Stimulated activated CD8-positive, alpha-beta memory T cell treated with anti-CD3 and anti-CD28 coated beads, Interleukin-12 subunit alpha, Interleukin-12 subunit beta, amount 100 ng/mL, for 1 hour (primary cell): Measurements from ENCODE around the gene ZMYM4.

Source experiments
- DNase-seq: peaks from one replicate; pipeline ENCODE4 v3.0.0-alpha.2; 2020; ENCODE audit warnings: low read depth

The ZMYM4 gene

DNA sequence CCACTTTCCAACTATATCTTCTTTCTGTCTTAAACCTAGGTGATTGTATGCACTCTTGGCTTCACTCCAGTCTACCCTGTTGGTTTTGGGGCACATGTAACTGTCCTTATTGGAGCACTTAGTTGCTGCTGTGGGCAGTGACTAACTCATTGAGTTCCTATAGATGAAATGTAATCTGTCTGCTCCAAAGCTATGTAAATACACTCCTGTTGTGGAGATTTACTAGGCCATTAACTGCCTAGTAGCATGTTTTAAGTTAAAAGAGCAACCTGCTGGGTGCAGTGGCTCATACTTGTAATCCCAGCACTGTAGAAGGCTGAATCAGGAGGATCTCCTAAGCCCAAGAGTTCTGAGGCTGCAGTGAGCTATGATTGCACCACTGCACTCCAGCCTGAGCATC is 137.6 kb downstream of the ZMYM4 start:
- no peak for DNase-seq

DNA sequence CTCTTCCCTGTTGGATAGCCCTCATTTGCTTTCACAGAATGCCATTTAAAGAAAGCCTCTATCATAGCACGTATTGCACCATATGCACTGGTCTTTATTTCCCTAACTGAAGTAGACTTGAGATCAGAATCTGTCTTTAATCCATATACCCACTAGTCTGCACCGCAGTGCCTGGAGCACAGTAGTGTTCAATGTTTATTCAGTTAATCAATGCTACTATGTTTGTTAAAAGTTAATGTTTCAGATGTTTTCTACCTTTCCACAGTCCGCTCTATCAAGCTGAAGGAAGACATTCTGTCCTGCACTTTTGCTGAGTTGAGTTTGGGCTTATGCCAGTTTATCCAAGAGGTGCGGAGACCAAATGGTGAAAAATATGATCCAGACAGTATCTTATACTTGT is 139.2 kb downstream of the ZMYM4 start:
- DNase-seq, result no peak

DNA sequence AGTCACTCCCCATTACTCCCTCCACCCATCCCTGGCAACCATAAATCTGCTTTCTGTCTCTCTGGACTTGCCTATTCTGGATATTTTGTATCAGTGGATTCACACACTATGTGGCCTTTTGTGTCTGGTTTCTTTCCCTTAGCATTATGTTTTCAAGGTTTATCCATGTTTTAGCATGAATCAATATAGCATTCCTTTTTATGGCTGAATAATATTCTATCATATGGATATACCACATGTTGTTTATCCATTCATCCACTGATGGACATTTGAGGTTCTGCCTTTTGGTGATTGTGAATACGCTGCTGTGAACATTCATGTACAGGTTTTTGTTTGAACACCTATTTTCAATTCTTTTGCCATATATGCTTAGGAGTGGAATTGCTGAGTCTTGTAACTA is 140.4 kb downstream of the ZMYM4 start:
- DNase-seq, result no peak

DNA sequence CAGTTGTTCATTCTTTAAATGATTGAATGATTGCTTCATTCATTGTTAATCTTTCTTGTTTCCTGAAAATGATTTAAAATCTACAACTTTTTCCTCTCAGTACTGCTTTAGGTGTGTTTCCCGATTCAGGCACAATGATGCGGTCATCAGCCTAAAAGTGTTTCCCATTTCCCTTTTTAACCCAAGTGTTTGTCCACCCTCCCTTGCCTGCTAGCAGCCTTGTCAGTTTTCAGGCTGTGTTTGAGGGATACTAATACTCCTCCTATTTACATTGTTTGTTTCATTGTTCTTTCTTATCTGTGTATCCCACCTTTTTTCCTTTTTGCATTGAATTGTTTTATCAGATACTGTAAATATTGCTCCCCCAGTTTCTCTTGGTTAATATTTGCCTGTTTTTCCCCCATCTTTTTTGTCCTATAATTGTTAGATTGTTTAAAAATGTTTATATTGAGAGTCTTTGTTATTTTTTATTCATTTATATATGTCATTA is 157.6 kb downstream of the ZMYM4 start:
- no peak for DNase-seq

DNA sequence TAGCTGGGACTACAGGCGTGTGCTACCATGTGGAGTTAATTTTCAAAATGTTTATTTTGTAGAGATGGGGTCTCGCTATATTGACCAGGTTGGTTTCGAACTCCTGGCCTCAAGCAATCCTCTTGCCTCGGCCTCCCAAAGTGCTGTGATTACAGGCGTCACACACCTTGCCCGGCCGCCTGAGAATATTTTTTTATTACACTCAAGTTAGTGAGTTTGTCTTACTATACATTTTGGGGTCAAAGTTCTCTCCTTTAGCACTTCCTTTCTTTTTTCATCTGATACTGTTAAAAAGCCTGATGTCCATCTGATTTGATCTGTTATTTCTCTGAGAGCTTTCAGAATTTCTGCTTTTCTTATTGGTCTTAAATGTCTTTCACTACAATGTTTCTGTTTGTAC is 159.9 kb downstream of the ZMYM4 start:
- no peak for DNase-seq

- DNase-seq, result no peak
Observed at GRCh38 chr1:35430762-35431161, 162.3 kb downstream of the ZMYM4 start.

GRCh38 chr1:35431173-35431599 is 162.7 kb downstream of the ZMYM4 start:
- DNase-seq, result no peak

- DNase-seq, result no peak
Observed at GRCh38 chr1:35432231-35432630, 163.7 kb downstream of the ZMYM4 start.

- DNase-seq, result no peak
Observed at GRCh38 chr1:35433714-35434113, 165.2 kb downstream of the ZMYM4 start.

GRCh38 chr1:35434703-35435102 is 166.2 kb downstream of the ZMYM4 start:
- no peak for DNase-seq

- no peak for DNase-seq
Observed at GRCh38 chr1:35436078-35436477, 167.6 kb downstream of the ZMYM4 start.

DNA sequence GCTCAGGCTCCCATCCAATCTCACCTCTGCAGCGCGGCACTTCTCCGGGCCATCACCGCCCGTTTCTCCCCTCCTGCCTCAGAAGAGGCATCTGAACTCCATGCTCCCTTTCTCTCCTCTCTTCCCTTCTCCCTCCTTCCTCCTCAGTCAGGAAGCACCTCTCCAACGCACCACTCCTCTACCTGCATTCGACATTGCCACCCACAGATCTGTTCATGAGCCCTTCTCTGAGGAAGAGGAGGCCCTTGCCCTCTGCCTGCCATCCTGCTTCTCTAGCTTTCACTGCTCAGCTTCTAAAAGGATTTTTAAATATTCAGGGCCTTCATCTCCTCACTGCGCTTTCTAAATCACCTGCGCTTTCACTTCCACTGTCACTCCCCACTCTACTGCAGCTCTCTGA is 168.7 kb downstream of the ZMYM4 start:
- DNase-seq, result no peak

DNA sequence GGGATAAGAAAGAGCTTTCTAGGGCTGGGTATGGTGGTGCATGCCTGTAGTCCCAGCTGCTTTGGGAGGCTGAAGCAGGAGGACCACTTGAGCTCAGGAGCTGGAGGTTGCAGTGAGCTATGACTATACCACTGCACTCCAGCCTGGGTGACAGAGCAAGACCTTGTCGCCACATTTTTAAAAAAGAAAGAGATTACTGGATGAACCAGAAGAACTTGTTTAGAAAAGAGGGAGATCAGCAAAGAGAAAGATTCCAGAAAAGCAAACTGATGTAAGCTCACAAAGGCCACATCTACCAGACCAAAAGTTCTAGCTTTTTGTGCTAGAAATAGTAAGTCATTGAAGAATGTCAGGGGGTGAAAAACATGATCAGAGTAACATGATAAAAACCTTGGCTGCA is 171.1 kb downstream of the ZMYM4 start:
- no peak for DNase-seq

GRCh38 chr1:35441926-35442579 is 173.5 kb downstream of the ZMYM4 start:
- DNase-seq, result no peak

- no peak for DNase-seq
Observed at GRCh38 chr1:35442734-35443133, 174.2 kb downstream of the ZMYM4 start.

DNA sequence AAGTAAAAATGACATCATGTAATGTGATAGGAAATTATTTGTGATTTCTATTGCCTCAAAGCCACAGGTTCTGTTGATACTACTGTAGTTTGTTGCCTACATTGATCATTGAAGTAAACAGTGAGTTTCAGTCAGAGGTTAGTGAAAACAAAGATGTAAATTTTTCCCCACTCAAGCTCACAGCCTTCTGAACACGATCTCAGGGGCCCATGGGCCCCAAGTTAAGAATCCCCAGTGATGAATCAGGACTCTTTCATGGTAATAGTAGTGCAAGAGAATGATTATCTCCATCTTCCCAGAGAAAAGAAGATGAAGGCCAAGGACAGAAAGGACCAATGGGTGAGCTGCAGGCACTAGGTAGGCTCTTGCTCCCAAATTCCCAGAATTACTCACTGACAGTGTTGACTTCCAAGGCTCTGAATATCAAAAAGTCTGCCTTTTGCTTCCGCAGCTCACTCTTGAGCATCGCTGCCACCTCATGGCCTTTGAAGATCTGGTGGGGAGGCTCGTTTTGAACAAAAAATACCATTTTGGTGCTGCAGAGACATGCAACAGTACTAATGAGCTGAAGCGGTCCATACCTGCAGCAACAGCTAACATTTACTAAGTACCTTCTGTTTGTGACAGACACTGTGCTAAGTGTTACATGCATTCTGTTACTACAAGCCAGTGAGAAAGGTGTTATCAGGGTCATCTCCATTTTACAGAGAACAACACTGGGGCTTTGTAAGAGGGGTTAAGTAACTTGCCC is 175.4 kb downstream of the ZMYM4 start:
- DNase-seq, result no peak

DNA sequence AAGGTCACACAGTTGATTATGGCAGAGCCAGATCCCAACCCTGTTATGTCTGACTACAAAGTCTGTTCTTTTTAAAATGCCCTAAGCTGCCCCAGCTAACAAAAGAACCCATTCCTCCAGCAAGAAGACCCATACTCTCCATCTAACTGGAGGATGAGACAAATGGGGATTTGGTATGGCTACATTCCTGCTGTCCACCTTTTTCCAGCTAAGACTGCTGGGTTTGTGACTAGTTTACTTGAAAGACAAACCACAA is 175.9 kb downstream of the ZMYM4 start:
- DNase-seq, result no peak

DNA sequence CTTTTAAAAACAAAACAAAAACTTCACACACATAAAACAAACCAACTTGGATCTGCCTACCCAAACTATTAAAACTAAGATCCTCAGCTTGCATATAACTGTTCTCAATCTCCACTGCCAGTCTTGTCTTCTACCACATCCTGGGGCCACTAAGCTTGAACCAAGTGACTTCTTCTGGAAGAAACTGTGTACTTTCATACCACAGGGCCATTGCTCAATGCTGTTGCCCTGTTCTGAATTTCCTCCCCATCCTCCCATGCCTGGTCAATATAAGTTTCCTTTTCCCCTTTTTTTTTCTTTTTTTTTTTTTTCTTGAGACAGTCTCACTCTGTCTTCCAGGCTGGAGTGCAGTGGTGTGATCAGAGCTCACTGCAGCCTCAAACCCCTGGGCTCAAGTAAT is 178.8 kb downstream of the ZMYM4 start:
- no peak for DNase-seq

DNA sequence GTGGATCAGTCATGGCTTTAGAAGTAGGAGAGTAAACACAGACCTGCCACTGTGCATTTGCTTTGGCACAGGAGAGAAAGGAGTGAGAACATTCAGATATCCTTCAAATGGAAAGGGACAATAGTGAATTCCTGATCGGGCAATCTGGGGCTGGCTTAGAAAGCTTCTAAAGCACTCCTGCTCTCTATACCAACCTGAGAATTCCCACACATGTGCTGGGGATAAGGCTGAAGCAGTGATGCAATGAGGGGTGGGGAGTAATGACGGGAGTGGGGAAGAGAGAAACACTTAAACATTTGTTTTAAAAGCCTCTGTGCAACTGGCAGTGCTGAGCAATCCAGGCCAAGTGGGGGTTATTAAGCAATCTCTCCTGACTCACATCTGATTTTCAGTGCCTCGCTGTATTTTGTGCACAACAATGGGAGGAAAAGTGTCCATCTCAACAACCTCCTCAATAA is 179.9 kb downstream of the ZMYM4 start:
- DNase-seq, result no peak

- DNase-seq, result no peak
Observed at GRCh38 chr1:35449334-35450008, 181.0 kb downstream of the ZMYM4 start.

- DNase-seq, result peak; percentile 65
Observed at GRCh38 chr1:35451125-35451528, 182.6 kb downstream of the ZMYM4 start.

GRCh38 chr1:35452106-35452774 is 183.7 kb downstream of the ZMYM4 start:
- DNase-seq, result no peak

DNA sequence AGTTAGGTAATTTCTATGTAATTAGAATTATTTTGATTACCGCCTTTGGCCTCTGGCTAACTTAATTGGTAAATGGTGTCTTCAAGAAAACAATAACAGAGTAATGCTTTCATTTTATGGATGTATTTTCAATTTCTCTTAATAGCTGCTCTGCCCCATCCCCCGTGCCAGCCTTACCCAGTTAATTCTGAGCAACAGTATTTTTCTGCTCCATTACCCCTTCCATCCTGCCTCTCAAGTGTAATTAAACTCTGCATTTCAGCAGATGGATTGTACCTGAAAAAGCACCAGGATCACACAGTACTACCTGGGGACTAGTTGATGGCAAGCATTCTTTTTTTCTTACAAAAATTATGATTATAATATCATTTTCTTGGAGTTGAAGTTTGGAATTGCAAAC is 184.5 kb downstream of the ZMYM4 start:
- no peak for DNase-seq
